Tibial nerve (tissue), 4 donors: Measurements from ENCODE around the gene SLC39A11. TPM values are rescaled to one million over a fixed set of nuclear protein-coding genes. Genes with fewer than 3 reads are reported as not detected.
A peak's percentile ranks its signal among the peaks of the same experiment; 100 is the strongest.

ENCODE experiments used
- DNase-seq, 2 donors: peaks; one replicate each; pipeline ENCODE4 v3.0.0-alpha.2; 2019; ENCODE audit warnings: low spot score in 2 of 2
- H3K27ac ChIP-seq, 4 donors: fragments of 200-600 bp; sonication (generic) in 3 of 4; one replicate each; pipeline ENCODE4 v1.5.1; 2017 to 2019; ENCODE audit warnings: mild to moderate bottlenecking in 1 of 4
- H3K27me3 ChIP-seq, 2 donors: fragments of 200-600 bp; sonication (generic) in 1 of 2; one replicate each; pipeline versions ENCODE4 v1.5.1 to v1.6.0; 2017 to 2019
- H3K36me3 ChIP-seq, 3 donors: fragments of 200-600 bp; sonication (generic); one replicate each; pipeline ENCODE4 v1.5.1; 2018 to 2019
- H3K4me1 ChIP-seq, 4 donors: fragments of 200-600 bp; sonication (generic) in 3 of 4; one replicate each; pipeline ENCODE4 v1.5.1; 2017 to 2019
- H3K4me3 ChIP-seq, 4 donors: fragments of 200-600 bp; sonication (generic) in 3 of 4; one replicate each; pipeline ENCODE4 v1.5.1; 2017 to 2019; ENCODE audit warnings: mild to moderate bottlenecking in 1 of 4, moderate library complexity in 1 of 4
- H3K9me3 ChIP-seq, 4 donors: fragments of 200-600 bp; sonication (generic) in 3 of 4; one replicate each; pipeline ENCODE4 v1.5.1; 2017 to 2019
- EP300 ChIP-seq, 2 donors: sonication (generic); formaldehyde crosslinking; IDR thresholded peaks; one replicate each; pipeline ENCODE4 v1.6.1; 2017; ENCODE audit warnings: antibody characterized with exemption in 2 of 2, mild to moderate bottlenecking in 1 of 2
- POLR2A ChIP-seq, 2 donors: fragments of 450-650 bp; IDR thresholded peaks; one replicate each; pipeline ENCODE4 v1.6.1; 2017; ENCODE audit warnings: antibody characterized with exemption in 2 of 2, mild to moderate bottlenecking in 2 of 2, moderate library complexity in 2 of 2
- WGBS, 2 donors: methylation state at CpG; one replicate each; pipeline ENCODE4 v1.1.5; 2018; 5-methylcytosine and 5-hydroxymethylcytosine counted together
- total RNA-seq, 4 donors: library from RNA; depleted of rRNA; stranded (reverse); fragments of >200 nt; gene quantifications; one replicate each; pipeline ENCODE4 v1.1.0, GENCODE V29; 2016
- TF ChIP-seq, protein P1 (sequence below), 5 experiments: fragments of 200-600 bp in 3 of 5; fragments of 450-650 bp in 2 of 5; sonication (generic) in 3 of 5; IDR thresholded peaks; one replicate each; pipeline ENCODE4 v1.5.1; 2016 to 2019; ENCODE audit warnings: antibody characterized with exemption in 5 of 5, mild to moderate bottlenecking in 3 of 5, moderate library complexity in 2 of 5

The SLC39A11 gene
- total RNA-seq, 4 donors from 2014 or later: 19.9 to 48.4 (median 37.5) TPM

- peak overlapping the region in 2 of 4 donors; percentile 79 for H3K27ac ChIP-seq
- H3K36me3 ChIP-seq: no peaks in the 10 kb centered on the region
- no peak for DNase-seq
- H3K27me3 ChIP-seq: no peaks in the 10 kb centered on the region
- no peak overlapping the region for H3K4me3 ChIP-seq
- no peaks in the 10 kb centered on the region for H3K9me3 ChIP-seq
- WGBS, 2 donors: 75 to 87% methylated on average over 3 of the region's 3 CpGs
- peaks cover 0 to 39% (median 10%) of the 10 kb centered on the region in 4 donors for H3K4me1 ChIP-seq
- TF ChIP-seq EP300 (IDR thresholded peaks at IDR 0.05): no peak
- no peak for TF ChIP-seq POLR2A (IDR thresholded peaks at IDR 0.05)
- TF ChIP-seq, protein P1, sequence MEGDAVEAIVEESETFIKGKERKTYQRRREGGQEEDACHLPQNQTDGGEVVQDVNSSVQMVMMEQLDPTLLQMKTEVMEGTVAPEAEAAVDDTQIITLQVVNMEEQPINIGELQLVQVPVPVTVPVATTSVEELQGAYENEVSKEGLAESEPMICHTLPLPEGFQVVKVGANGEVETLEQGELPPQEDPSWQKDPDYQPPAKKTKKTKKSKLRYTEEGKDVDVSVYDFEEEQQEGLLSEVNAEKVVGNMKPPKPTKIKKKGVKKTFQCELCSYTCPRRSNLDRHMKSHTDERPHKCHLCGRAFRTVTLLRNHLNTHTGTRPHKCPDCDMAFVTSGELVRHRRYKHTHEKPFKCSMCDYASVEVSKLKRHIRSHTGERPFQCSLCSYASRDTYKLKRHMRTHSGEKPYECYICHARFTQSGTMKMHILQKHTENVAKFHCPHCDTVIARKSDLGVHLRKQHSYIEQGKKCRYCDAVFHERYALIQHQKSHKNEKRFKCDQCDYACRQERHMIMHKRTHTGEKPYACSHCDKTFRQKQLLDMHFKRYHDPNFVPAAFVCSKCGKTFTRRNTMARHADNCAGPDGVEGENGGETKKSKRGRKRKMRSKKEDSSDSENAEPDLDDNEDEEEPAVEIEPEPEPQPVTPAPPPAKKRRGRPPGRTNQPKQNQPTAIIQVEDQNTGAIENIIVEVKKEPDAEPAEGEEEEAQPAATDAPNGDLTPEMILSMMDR (IDR thresholded peaks at IDR 0.05): no peak
These were observed 392.3 kb downstream of the SLC39A11 start for GRCh38 chr17:72700226-72700625.

DNA sequence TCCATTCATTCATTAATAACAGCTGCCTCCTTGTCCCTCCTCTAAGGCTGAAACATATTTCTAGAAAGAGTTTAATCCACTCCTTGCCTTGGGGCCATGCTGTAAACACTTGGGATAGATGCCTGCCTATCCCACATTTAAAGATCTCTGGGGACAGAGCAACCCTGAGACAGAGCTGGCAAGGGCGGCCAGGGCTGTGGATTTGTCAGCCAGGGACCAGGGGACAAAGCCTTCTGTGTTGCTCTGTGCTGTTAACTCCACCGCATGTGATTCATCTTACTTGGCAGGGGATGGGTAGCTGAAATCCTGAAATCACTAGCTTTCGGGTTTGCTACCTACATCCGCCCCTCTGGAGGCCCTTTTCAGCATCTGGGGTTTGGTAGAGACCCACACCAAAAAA is 392.9 kb downstream of the SLC39A11 start:
- Histone ChIP-seq H3K4me1 (peaks cover 0 to 39% (median 10%) of the 10 kb centered on the region in 4 donors), H3K27me3 (no peaks in the 10 kb centered on the region), H3K4me3 (no peak overlapping the region), H3K36me3 (no peaks in the 10 kb centered on the region), H3K9me3 (no peaks in the 10 kb centered on the region), H3K27ac (peak overlapping the region in 2 of 4 donors; percentile 79)
- no peak for DNase-seq
- WGBS, 2 donors: 24 to 42% methylated on average over 4 of the region's 4 CpGs
- TF ChIP-seq, protein P1 (IDR thresholded peaks at IDR 0.05): no peak
- TF ChIP-seq EP300 (IDR thresholded peaks at IDR 0.05): peak in 1 of 2 donors; percentile 58

DNA sequence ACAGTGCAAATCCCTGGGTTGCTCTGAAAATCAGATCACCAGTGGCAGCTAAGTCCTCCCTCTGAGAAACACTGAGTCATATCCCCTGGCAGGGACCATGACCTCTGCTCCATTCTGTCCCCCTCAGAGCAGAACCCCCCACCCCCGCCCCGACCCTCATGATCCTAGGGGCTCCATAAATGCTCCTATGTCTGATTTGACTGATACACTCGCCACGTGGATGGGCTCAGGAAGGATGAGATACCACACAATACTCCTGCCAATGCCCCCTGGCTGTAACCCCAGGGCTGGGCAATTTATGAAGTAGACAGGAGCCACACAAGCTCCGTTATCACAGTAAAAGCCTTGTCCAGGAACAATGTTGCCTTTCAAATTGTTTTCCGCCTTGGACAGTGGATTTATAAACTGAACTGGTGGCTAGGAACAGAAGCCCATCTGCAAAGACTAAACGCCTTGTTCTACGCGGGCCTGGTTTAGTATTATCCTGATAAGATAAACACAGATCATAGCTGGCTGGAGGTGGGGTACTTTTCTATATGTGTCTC is 394.8 kb downstream of the SLC39A11 start:
- 42 to 59% methylated on average over 9 of the region's 9 CpGs for WGBS, 2 donors
- Histone ChIP-seq H3K36me3 (no peaks in the 10 kb centered on the region), H3K4me1 (peaks cover 0 to 39% (median 10%) of the 10 kb centered on the region in 4 donors)

GRCh38 chr17:72696721-72697120 is 395.8 kb downstream of the SLC39A11 start:
- peak overlapping the region in 1 of 4 donors; percentile 67 for H3K27ac ChIP-seq
- no peak for DNase-seq
- 94 to 95% methylated on average over 8 of the region's 8 CpGs for WGBS, 2 donors
- H3K4me1 ChIP-seq: peaks cover 0 to 39% (median 10%) of the 10 kb centered on the region in 4 donors
- H3K9me3 ChIP-seq: no peaks in the 10 kb centered on the region
- no peak for TF ChIP-seq EP300 (IDR thresholded peaks at IDR 0.05)
- TF ChIP-seq, protein P1 (IDR thresholded peaks at IDR 0.05): no peak
- no peak for TF ChIP-seq POLR2A (IDR thresholded peaks at IDR 0.05)
- H3K4me3 ChIP-seq: no peak overlapping the region
- no peaks in the 10 kb centered on the region for H3K27me3 ChIP-seq
- H3K36me3 ChIP-seq: no peaks in the 10 kb centered on the region

More for the DNA sequence above, 394.8 kb downstream of the SLC39A11 start:
- H3K27me3 ChIP-seq: no peaks in the 10 kb centered on the region
- H3K27ac ChIP-seq: peak overlapping the region in 2 of 4 donors; percentile 67 to 79
- no peaks in the 10 kb centered on the region for H3K9me3 ChIP-seq
- DNase-seq: no peak
- TF ChIP-seq POLR2A (IDR thresholded peaks at IDR 0.05) (no peak), EP300 (IDR thresholded peaks at IDR 0.05) (peak in 1 of 2 donors; percentile 36)
- TF ChIP-seq, protein P1 (IDR thresholded peaks at IDR 0.05): peak in 1 of 5 experiments; percentile 15
- H3K4me3 ChIP-seq: no peak overlapping the region

GRCh38 chr17:72696156-72696555 is 396.3 kb downstream of the SLC39A11 start:
- Histone ChIP-seq H3K36me3 (no peaks in the 10 kb centered on the region), H3K27me3 (no peaks in the 10 kb centered on the region), H3K27ac (no peak overlapping the region), H3K9me3 (no peaks in the 10 kb centered on the region), H3K4me1 (peaks cover 0 to 39% (median 10%) of the 10 kb centered on the region in 4 donors), H3K4me3 (no peak overlapping the region)
- 95 to 98% methylated on average over 9 of the region's 9 CpGs for WGBS, 2 donors
- TF ChIP-seq EP300 (IDR thresholded peaks at IDR 0.05): no peak
- TF ChIP-seq, protein P1 (IDR thresholded peaks at IDR 0.05): no peak
- DNase-seq: no peak
